Measurements from ENCODE around the gene HOXC9.

HOXC9 gene

DNA sequence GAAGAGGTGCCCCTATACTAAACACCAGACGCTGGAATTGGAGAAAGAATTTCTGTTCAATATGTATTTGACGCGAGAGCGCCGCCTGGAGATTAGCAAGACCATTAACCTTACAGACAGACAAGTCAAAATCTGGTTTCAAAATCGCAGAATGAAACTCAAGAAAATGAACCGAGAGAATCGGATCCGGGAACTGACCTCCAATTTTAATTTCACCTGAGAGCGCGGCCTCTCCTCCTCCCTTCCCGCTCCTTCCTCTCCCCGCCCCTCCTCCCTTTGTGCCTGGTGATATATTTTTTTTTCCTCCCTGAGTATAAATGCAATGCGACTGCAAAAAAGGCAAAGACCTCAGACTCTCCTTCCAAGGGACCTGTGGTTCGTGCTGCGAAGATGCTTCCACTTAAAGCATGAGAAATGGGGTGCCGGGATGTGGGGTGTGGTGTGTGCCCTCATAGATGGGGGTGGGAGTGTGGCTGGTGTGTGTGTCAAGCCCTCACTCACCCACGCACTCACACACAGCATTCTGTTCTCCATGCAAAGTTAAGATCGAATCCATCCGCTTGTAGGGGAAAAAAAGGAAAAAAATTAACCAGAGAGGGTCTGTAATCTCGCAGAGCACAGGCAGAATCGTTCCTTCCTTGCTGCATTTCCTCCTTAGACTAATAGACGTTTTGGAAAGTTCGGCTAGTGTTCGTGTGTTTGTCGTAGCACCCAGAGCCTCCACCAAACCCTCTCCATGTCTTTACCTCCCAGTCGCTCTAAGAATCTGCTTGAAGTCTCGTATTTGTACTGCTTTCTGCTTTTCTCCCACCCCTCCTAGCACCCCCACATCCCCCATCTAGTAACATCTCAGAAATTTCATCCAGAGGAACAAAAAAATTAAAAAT is 10.5 kb upstream of the HOXC9 start:
- DNase-seq = peak; percentile 83

DNA sequence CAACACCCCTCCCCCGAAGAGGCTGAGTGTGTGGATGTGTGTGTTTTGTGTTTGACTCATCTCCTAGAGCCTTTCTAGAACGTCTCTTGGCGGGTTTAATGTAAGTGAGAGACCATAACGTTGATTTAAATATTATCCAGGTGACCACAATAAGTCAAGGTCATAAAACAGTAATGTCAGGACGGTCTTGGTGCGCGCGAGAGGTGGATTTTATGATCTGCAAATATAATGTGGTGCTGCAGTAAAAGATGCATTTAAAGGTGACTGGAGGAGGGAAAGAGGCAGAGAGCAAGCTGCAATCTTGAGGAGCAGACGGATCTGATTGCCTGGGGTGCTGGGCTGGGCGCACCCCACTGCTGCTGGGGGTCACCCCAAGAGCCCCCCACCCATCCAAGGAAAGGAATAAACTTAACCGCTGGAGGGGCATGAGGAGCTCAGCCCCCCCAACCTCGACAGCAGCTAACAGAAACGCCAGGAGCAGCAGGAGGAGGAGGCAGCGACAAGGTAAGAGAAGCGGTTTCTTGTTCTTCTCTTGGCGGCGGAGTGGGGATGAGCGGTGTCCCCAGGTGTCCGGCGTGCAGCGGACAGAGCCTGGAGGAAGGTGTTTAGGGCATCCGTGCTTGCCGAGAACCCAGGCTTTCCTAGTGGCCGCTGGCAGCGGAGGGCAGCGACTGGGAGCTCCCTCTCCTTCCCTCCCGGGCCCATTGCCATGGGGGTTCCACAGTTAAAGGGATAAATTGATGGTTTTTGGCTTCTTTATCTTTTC is 9.5 kb upstream of the HOXC9 start:
- DNase-seq = no peak

DNA sequence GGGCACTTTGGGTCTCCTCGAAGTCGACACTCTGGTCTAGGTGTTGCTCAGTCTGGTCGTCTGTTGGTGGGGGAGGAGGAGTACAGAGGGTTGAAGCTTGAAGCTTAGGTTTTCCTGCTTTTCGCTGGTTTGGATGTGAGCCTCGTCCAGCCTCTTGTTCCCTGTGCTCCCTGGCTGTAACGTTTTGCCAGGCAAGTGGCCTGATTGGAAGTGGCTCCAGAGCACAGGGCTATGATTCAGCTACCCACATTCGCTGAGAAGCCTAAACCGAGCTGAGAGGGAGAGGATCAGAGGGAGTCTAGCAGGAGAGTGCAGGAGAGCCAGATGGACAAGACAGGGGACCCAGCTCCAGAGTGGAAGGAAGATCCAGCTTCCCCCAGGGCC is 8.9 kb upstream of the HOXC9 start:
- DNase-seq = no peak

DNA sequence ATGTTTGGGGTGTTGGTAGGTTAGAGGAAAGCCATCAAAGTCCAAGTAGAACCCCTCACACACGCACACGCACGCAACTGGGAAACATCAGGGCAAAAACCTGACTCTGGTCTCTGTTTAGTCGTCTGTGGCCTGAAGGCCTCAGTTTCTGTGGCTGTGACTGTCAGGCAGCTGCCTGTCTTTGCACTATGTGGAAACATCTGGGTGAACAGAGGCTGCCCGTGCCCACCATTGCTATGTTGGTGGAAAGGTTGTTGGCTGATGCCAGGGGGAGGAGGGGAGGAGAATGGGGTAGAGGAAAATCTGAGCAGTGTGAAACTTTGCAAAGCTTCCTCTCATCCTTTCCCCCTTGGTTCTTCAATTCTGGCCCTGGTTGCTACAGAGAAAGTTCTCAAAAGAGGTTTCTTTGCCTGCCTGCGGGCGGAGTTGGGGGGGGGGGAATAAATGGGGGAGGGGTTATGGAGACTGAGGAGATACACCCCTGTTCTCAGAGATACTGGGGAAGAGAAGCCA is 7.5 kb upstream of the HOXC9 start:
- DNase-seq = no peak

DNA sequence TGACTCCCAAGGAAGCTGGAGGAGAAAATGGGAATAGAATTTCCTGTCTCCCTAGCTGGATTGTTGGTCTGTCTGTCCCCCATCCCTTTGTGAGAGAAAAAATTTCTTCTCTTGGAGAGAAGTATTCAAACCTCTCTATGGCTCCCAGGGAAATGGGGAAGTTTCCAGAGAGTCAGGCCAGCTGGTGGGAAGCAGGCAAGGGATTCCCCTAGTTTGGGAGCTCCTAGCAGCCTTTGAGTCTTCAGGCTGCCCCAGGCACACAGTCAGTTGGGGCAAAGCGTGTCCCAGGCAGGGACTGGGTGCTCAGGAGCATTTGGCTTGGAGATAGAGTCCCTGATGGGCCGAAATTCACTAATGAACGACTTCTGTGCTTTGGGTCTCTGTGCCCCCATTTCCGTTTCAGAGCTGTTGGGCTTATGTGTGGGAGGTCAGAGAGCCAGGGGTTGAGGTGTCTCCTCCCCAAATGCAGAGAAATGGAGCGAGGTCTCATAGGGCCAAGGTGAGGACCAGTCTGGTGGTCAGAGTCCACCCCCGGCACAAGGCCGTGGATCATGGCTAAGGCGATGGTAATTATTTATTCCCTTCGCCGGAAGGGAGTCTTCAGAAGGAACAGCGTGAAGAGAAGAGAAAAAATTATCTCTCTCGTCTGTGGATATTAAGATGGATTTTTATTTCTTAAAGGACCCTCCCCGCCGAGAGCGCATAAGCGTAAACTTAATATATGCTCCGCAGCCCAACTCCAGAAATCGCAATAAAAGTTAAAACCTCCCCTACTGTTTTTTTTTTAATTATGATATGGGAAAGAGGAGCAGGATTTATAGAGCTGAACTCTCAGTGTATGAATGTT is 6.6 kb upstream of the HOXC9 start:
- no peak for DNase-seq

GRCh38 chr12:53994009-53994263 is 6.0 kb upstream of the HOXC9 start:
- DNase-seq = no peak

GRCh38 chr12:53994264-53995001 is 5.5 kb upstream of the HOXC9 start:
- no peak for DNase-seq

GRCh38 chr12:53995002-53995377 is 5.0 kb upstream of the HOXC9 start:
- no peak for DNase-seq

DNA sequence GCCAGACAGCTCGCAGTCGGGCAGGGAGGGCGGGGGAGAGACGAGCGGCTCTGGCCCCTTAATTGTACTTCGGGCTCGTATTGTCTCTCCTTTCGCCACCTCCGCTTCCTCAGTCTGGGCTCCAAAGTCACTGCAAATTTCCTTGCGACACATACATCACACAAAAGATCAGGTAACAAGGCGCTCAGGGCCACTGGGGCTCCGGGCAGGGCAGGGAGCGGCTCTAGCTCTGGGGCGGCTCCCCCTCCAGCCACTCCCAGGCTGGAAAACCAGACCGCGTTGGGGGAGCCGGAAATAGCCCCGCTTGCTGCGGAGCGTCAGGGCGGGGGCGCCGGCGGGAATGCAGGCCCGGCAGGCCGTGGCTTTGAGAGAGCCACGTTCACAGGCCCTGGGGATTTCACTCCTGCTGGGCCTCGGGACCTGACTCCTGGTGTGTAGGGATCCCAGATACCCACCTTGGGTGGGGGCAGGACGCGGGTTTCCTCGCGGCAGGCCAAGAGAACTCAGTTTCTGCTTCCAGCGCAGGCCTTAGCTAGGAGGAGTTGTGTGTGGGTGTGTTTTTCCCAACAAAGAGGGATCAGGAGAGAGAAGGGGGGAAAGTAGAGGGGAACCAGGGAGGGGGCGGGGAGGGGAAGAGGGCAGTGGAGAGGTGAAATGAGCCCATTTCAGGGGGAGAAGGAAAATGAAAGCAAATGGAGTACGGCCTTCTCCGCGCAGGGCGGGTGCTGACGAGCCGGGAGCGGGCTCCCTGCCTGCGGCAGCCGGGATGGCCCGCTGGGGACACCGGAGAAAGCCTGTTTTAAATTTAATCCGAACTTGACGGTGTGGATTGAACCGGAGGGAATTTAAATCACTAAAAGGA is 4.4 kb upstream of the HOXC9 start:
- peak; percentile 63 for DNase-seq

DNA sequence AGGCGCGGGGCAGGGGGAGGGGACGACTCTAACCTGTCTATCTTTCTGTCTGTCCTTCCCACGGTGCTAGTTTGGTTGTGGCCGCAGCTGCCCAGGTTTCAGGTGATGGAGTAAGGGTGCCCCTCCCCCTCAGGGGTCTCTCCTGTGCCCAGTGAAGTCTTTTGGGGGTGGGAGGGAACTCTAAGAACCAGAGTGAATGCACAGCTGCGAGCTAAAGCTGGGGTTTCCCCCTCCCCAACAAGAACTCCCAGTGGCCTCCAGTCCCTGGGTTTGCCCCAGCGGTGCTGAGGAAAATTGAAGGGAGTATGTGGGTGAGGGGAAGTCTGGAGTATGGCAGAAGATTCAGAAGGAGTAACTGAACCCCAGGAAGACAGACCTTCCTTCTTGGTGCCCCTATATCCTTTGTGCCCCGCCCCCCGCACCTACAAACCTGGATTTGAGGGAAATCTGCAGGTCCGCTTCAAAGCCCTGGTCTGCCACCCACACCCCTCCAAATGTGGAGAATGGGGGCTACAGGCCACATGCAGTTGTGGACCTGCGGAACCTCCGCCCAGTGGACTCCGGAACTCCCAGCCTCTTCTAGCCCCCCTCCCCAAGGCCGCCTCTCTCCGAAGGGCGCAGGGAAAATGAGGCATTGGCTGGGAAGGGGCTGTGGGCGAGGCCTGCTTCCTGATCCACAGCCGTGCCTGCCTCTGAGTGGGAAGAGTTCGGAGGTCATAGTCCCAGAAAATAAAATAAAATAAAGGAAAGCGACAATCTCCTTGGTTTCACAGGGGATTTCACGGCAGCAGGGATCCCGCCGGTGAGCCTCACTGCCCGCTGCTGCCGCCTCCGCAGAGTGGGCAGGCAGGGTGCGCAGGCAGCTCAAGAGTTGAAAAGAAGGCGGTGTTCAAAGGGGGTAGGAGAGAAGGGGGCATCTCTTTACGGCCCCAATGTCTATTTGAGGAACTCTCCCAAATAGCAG is 3.4 kb upstream of the HOXC9 start:
- peak; percentile 52 for DNase-seq

- DNase-seq = no peak
Measured at GRCh38 chr12:53997204-53998109, 2.5 kb upstream of the HOXC9 start.

DNA sequence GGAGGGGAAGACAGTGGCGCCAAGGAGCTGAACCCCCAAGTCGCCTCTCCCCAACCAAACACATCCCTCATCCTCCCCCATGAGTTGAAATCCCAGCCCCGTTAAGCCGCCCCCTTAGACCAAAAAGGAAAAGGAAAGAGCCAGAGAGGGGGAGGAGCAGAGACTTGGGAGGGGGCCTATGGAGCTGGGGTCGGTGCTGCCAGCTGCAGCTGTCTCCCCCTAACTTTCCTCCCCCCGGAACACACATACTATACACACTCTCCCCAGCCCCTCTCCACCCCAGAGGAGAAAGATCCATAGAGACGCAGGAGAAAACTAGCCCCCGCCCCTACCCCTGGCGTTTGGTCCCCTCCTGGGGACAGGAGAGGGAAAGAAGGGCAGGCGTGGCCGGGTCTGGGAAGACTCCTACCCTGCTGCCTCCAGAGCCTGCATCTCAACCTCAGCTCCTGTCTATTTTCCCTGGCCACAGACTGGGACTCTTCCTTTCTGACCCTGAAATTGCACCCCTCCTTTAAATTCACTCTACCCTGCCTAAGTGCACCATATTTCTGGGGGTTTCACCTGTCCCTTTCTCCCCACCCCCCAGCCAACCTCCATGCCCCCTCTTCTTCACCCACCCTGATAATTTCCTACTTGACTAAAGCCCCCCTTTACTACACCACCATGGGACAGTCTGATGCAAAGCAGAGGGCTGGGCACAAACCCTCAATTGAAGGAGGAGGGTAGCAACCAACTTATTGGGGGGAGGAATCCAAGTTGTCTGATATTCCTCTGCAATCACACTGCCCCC is 1.7 kb upstream of the HOXC9 start:
- DNase-seq = no peak

- no peak for DNase-seq
Measured at GRCh38 chr12:53998900-53999236, 1.1 kb upstream of the HOXC9 start.

DNA sequence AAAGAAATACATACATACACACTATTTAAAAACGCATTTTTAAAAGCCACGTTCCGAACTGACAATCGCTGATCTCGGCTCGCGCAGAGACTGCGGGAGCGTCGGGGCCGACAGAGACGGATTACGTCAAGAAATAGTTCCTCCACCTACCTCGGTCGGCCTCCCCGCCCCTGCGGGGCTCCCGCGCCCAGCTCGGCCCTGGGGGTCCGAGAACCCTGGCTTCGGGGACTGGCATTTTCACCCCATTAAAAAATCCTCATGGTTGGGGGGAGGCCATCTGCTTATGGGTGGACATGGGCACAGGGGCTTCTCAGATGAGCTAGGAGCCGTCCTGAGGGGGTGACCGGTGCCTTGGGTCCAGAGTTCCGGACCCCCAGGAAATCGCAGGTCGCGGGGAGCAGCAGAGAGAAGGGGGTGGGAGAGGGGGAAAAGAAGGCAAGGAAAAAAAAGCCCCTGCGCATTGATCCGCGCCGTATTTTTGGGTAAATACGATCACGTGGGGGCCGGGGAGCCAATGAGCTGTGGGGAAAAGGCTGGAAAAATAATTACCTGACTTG is 324 bp upstream of the HOXC9 start:
- DNase-seq = no peak

DNA sequence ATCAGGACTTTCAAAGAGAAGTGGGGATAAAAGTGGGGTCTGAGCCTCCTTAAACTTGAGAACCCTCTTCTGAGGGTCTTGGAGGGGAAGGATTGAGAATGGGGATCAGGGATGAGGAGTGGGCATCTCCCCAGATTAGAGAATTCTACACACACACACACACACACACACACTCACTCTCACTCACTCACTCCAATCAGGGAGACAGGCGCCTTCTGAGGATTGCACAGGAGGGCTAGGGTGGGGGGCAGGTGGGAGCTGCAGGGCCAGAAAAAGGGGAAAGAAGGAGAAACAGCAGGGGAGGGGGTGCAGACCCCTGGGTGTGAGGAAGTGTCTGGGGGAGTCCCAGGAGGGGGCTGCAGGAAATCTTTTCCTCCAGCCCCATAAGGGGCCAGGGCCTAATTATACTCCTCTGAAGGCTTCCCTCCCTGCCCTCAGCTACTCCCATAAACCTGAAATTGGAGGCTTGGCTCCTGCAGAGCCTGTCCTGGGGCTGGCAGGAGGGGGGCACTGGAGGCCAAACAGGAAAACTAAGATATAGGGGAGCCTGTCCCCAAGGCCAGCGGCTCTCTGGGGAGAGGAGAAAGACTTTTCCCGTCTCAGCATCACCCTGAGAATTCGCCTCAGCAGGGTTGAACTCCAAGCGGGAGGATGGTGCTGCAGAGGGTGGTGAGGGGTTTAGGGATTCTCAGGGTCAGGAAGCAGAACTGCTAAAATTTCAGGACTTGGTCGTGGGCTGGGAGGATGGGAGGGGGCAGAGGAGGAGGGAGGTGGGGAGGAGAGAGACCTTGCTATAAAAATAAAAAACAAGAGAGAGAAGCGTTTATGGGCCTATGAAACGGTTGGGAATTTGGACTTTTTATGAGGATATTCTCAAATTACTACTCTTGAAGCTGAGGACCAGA is 1.6 kb downstream of the HOXC9 start:
- DNase-seq = no peak

DNA sequence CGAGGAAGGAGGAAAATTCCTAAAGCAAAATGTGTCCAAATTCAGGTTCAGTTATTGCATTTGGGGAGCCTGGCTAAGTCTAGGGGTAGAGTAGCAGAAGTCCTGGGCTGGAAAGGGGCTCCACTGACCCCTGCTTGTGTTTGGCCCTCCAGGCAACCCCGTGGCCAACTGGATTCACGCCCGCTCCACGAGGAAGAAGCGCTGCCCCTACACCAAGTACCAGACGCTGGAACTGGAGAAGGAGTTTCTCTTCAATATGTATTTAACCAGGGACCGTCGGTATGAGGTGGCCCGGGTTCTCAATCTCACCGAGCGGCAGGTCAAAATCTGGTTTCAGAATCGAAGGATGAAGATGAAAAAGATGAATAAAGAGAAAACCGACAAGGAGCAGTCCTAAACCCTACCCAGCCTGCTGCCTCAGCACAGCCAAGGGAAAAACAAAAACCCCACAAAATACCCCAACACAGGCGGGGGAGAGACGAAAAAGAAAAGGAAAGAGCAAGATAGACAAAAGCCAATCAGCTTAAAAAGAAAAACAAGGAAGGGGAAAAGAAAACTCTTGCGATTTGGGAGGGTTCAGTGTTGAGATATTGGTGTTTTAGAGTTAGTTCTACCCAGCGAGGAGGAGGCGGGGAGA is 2.4 kb downstream of the HOXC9 start:
- DNase-seq = no peak

DNA sequence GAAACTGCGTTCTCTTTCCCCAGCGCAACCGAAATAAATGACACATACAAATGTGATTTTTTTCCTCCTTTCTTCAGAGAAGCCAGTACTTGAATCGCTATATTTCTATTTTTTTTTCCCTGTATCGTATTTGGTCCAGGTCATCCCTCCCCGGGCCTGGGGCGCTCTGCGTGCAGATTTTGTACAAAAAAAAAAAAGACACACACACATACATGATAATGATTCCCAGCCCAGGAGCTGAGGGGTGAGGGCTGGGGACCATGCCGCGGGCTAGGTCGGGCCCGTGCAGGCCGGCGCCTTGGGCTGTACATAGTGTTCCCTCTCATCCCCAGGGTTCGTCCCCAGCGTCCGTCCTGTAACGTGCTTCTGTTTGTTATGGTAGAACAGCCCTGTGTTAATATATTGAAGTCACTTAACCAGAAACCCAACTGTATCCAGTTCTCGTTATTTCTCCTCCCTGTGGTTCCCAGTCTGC is 3.0 kb downstream of the HOXC9 start:
- no peak for DNase-seq

Data from OCI-M1 (cell line).